SK-N-SH (cell line): ENCODE data around the gene KRAS. TPM values are rescaled to one million over a fixed set of nuclear protein-coding genes. Genes with fewer than 3 reads are reported as not detected.

ENCODE experiments used
- CTCF ChIA-PET: fragments of 300-600, 350-600 bp; formaldehyde crosslinking; extraction: SDS; loops from one replicate; lab custom pipeline; 2021; lab: Yijun Ruan, JAX
- POLR2A ChIA-PET: fragments of 350-600 bp; sonication (Branson Sonifier 250); formaldehyde crosslinking; extraction: SDS; loops from one replicate; lab custom pipeline; 2020; ENCODE audit warnings: antibody characterized with exemption, inconsistent platforms; lab: Yijun Ruan, JAX
- DNase-seq: peaks from one replicate; pipeline ENCODE4 v3.0.0; 2012
- H2AFZ ChIP-seq: fragments of 200-600 bp; sonication (generic); 2 replicates; pipeline ENCODE4 v1.8.1; 2016; ENCODE audit warnings: antibody characterized with exemption, mild to moderate bottlenecking, low read depth
- H3F3A ChIP-seq: fragments of 200-600 bp; sonication (generic); replicated peaks from 2 replicates; pipeline ENCODE3; 2016; ENCODE audit warnings: antibody characterized with exemption, mild to moderate bottlenecking; ENCODE audit not compliant: insufficient read depth
- H3K27ac ChIP-seq, 2 experiments: fragments of 200-500 bp in 1 of 2; fragments of 200-600 bp in 1 of 2; sonication (Bioruptor generic) in 1 of 2; sonication (generic), shearing (Covaris generic) in 1 of 2; 2 replicates each; pipeline versions ENCODE4 v1.5.1 to v1.6.1; 2014 to 2016; ENCODE audit warnings: low read depth in 2 of 2, inconsistent platforms in 1 of 2, low read length in 1 of 2, mild to moderate bottlenecking in 1 of 2, mixed read lengths in 1 of 2
- H3K27me3 ChIP-seq: fragments of 200-600 bp; sonication (generic), shearing (Covaris generic); 2 replicates; pipeline ENCODE4 v1.6.1; 2016; ENCODE audit warnings: mixed run types; ENCODE audit not compliant: insufficient read depth
- H3K36me3 ChIP-seq, 2 experiments: fragments of 200-500 bp in 1 of 2; fragments of 200-600 bp in 1 of 2; sonication (Bioruptor generic) in 1 of 2; sonication (generic) in 1 of 2; replicated peaks in 1 of 2; 2 replicates each; pipeline versions ENCODE3 to v1.5.1; 2014 to 2016; ENCODE audit warnings: low read length in 1 of 2, mild to moderate bottlenecking in 1 of 2; ENCODE audit not compliant: insufficient read depth in 2 of 2, control insufficient read depth in 1 of 2
- H3K4me1 ChIP-seq, 2 experiments: fragments of 200-500 bp in 1 of 2; fragments of 200-600 bp in 1 of 2; sonication (Bioruptor generic) in 1 of 2; sonication (generic), shearing (Covaris generic) in 1 of 2; 2 replicates each; pipeline versions ENCODE4 v1.5.1 to v1.6.1; 2014 to 2016; ENCODE audit warnings: low read depth in 1 of 2, low read length in 1 of 2, mixed run types in 1 of 2; ENCODE audit not compliant: insufficient read depth in 2 of 2, control insufficient read depth in 1 of 2
- H3K4me2 ChIP-seq: fragments of 200-600 bp; sonication (generic), shearing (Covaris generic); 2 replicates; pipeline ENCODE4 v1.6.1; 2017; ENCODE audit warnings: mixed run types
- H3K4me3 ChIP-seq, 2 experiments: fragments of 200-500 bp in 1 of 2; fragments of 200-600 bp in 1 of 2; sonication (Bioruptor generic) in 1 of 2; sonication (generic), shearing (Covaris generic) in 1 of 2; 2 replicates each; pipeline versions ENCODE4 v1.5.1 to v1.8.1; 2014 to 2016; ENCODE audit warnings: low read depth in 2 of 2, inconsistent platforms in 1 of 2, low read length in 1 of 2, mild to moderate bottlenecking in 1 of 2, mixed read lengths in 1 of 2, moderate library complexity in 1 of 2
- H3K79me2 ChIP-seq: fragments of 200-600 bp; sonication (generic); 2 replicates; pipeline ENCODE4 v1.8.1; 2017; ENCODE audit warnings: mild to moderate bottlenecking; ENCODE audit not compliant: insufficient read depth
- H3K9ac ChIP-seq: fragments of 200-600 bp; sonication (generic); 2 replicates; pipeline ENCODE4 v1.6.1; 2017; ENCODE audit warnings: mixed run types
- H3K9me2 ChIP-seq: fragments of 200-600 bp; sonication (generic); 2 replicates; pipeline ENCODE4 v1.6.1; 2017; ENCODE audit warnings: mixed run types
- H3K9me3 ChIP-seq: fragments of 200-600 bp; sonication (generic); 2 replicates; pipeline ENCODE4 v1.6.1; 2017; ENCODE audit warnings: mixed run types, mild to moderate bottlenecking, moderate library complexity
- H4K20me1 ChIP-seq: fragments of 200-600 bp; sonication (generic); 2 replicates; pipeline ENCODE4 v1.6.1; 2017; ENCODE audit warnings: mild to moderate bottlenecking, mixed run types; ENCODE audit not compliant: insufficient read depth
- CHD2 ChIP-seq: fragments of 150-350 bp; IDR thresholded peaks from 2 replicates; pipeline ENCODE4 v1.6.1; 2018; ENCODE audit warnings: low read length; ENCODE audit not compliant: partially characterized antibody
- ELF1 ChIP-seq: IDR thresholded peaks from 2 replicates; pipeline ENCODE4 v1.4.0; 2012
- EP300 ChIP-seq, 2 experiments: IDR thresholded peaks; 2 replicates each; pipeline versions ENCODE4 v1.4.0 to v1.6.1; 2012; ENCODE audit warnings: borderline replicate concordance in 1 of 2, low read depth in 1 of 2, low read length in 1 of 2
- FOXJ3 ChIP-seq: sonication (generic); formaldehyde crosslinking; IDR thresholded peaks from 2 replicates; pipeline ENCODE4 v1.5.1; 2020; ENCODE audit warnings: mild to moderate bottlenecking, missing genetic modification reagents
- FOXM1 ChIP-seq: IDR thresholded peaks from 2 replicates; pipeline ENCODE4 v1.4.0; 2012; ENCODE audit warnings: low read depth, mild to moderate bottlenecking
- GABPA ChIP-seq: IDR thresholded peaks from 2 replicates; pipeline ENCODE4 v1.4.0; 2012; ENCODE audit warnings: low read depth, mild to moderate bottlenecking
- GATA2 ChIP-seq: sonication (generic); formaldehyde crosslinking; IDR thresholded peaks from 2 replicates; pipeline ENCODE4 v1.5.0; 2020; ENCODE audit warnings: mild to moderate bottlenecking, missing genetic modification reagents
- MEF2A ChIP-seq: IDR thresholded peaks from 2 replicates; pipeline ENCODE4 v1.4.0; 2012; ENCODE audit warnings: low read depth, borderline replicate concordance
- MXI1 ChIP-seq: IDR thresholded peaks from 2 replicates; pipeline ENCODE4 v1.6.1; 2012; ENCODE audit warnings: mild to moderate bottlenecking, low read depth, low read length, improper control_type of control experiment
- NFIC ChIP-seq: IDR thresholded peaks from 2 replicates; pipeline ENCODE4 v1.4.0; 2012; ENCODE audit warnings: borderline replicate concordance
- NRF1 ChIP-seq: IDR thresholded peaks from 2 replicates; pipeline ENCODE4 v1.6.1; 2012; ENCODE audit warnings: low read depth, mild to moderate bottlenecking, low read length
- POLR2AphosphoS5 ChIP-seq: IDR thresholded peaks from 2 replicates; pipeline ENCODE4 v1.6.1; 2012; ENCODE audit warnings: low read depth, low read length
- RAD21 ChIP-seq: IDR thresholded peaks from 2 replicates; pipeline ENCODE4 v1.6.1; 2012; ENCODE audit warnings: mild to moderate bottlenecking, low read length
- RCOR1 ChIP-seq: fragments of 150-350 bp; IDR thresholded peaks from 2 replicates; pipeline ENCODE4 v1.6.1; 2017; ENCODE audit warnings: antibody characterized with exemption, low read length
- RXRA ChIP-seq: IDR thresholded peaks from 2 replicates; pipeline ENCODE4 v1.4.0; 2012; ENCODE audit warnings: low read depth, mild to moderate bottlenecking, borderline replicate concordance
- SIN3A ChIP-seq: IDR thresholded peaks from 2 replicates; pipeline ENCODE4 v1.6.1; 2012; ENCODE audit warnings: low read depth, mild to moderate bottlenecking, low read length, moderate library complexity, borderline replicate concordance
- SMC3 ChIP-seq: IDR thresholded peaks from 2 replicates; pipeline ENCODE4 v1.6.1; 2012; ENCODE audit warnings: low read depth, low read length, improper control_type of control experiment
- TAF1 ChIP-seq: IDR thresholded peaks from 2 replicates; pipeline ENCODE4 v1.6.1; 2012; ENCODE audit warnings: low read depth, mild to moderate bottlenecking, low read length, moderate library complexity, borderline replicate concordance
- TEAD4 ChIP-seq: IDR thresholded peaks from 2 replicates; pipeline ENCODE4 v1.4.0; 2012; ENCODE audit warnings: mild to moderate bottlenecking, borderline replicate concordance; ENCODE audit not compliant: insufficient read depth
- YY1 ChIP-seq: IDR thresholded peaks from 2 replicates; pipeline ENCODE4 v1.4.0; 2012; ENCODE audit warnings: low read depth, mild to moderate bottlenecking
- WGBS: methylation state at CpG from one replicate; pipeline ENCODE4 v1.1.6; 2017; ENCODE audit warnings: low lambda C conversion rate; 5-methylcytosine and 5-hydroxymethylcytosine counted together
- polyA plus RNA-seq, 3 experiments: library from polyadenylated mRNA; depleted of rRNA; stranded (reverse); fragments of >200 nt; gene quantifications; 2 replicates each; pipeline ENCODE4 v1.2.3, GENCODE V29; 2012
- TF ChIP-seq, protein P1 (sequence below): IDR thresholded peaks from 2 replicates; pipeline ENCODE4 v1.4.0; 2012; ENCODE audit warnings: low read depth
- TF ChIP-seq, protein P2 (sequence below): fragments of 150-350 bp; IDR thresholded peaks from 2 replicates; pipeline ENCODE4 v1.6.1; 2016; ENCODE audit warnings: mild to moderate bottlenecking, low read depth, low read length
- TF ChIP-seq, protein P3 (sequence below): IDR thresholded peaks from 2 replicates; pipeline ENCODE4 v1.4.0; 2012; ENCODE audit warnings: low read depth, borderline replicate concordance
- TF ChIP-seq, protein P4 (sequence below): IDR thresholded peaks from 2 replicates; pipeline ENCODE4 v1.4.0; 2012; ENCODE audit warnings: low read depth, borderline replicate concordance
- TF ChIP-seq, protein P5 (sequence below): fragments of 150-350 bp; IDR thresholded peaks from 2 replicates; pipeline ENCODE4 v1.6.1; 2017; ENCODE audit warnings: antibody characterized with exemption, low read length, low read depth, borderline replicate concordance

KRAS gene
- 8.0 and 9.4 TPM in 2 replicates for polyA plus RNA-seq (2012; rRNA removed)
- polyA plus RNA-seq (2012; cell fraction: cytosol; rRNA removed) = 12.2 and 15.0 TPM in 2 replicates
- 3.7 and 6.8 TPM in 2 replicates for polyA plus RNA-seq (2012; cell fraction: nucleus; rRNA removed)

DNA sequence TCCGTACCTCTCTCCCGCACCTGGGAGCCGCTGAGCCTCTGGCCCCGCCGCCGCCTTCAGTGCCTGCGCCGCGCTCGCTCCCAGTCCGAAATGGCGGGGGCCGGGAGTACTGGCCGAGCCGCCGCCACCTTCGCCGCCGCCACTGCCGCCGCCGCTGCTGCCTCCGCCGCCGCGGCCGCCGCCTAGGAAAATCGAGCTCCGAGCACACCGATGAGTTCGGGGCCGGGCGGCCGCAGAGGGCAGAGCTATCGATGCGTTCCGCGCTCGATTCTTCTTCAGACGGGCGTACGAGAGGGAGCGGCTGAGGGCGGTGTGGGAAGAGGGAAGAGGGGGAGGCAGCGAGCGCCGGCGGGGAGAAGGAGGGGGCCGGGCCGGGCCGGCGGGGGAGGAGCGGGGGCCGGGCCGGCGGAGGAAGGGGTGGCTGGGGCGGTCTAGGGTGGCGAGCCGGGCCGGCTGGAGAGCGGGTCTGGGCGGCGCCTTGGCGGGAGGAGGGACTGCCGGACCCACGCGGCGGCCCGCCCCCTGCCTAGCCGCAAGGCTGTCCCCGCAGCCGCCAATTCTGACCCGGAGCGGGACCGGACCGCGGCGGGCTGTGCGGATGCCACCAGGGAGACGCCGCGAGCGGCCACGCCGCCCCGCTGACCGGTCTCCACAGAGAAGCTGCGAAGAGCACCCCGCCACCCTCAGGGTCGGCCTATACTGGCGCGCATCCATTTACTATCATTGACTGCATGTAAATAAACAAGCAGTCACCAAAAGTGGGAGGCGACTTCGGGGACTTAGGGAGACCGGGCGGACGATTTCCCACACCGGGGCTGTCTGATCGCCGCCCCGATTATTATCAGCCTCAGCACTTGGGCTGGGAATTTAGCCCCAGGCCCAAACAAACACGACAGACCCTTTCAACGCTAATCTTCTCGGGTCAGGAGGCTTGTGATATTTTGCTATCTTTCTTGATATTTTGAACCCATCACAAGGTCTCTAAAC lies at the start of gene KRAS:
Gene KRAS, minus strand, starts transcription at position 186 of the 987 bp plus-strand sequence.
- Histone ChIP-seq H3K9me3 (no peaks in the 10 kb centered on the region), H3K36me3 (peaks cover 3 to 5% of the 10 kb centered on the region in 2 experiments), H3K27ac (peak within 1 kb of the TSS; percentile 74 to 91), H3K27me3 (no peaks in the 10 kb centered on the region), H4K20me1 (peaks cover 28% of the 10 kb centered on the region), H3K4me1 (peaks cover 7 to 8% of the 10 kb centered on the region in 2 experiments; a peak in 3 of 4 replicates), H3F3A (peaks cover 5% of the 10 kb centered on the region), H3K4me2 (peak within 1 kb of the TSS; percentile 81), H3K79me2 (peaks cover 43% of the 10 kb centered on the region), H3K9ac (peak within 1 kb of the TSS; percentile 89), H2AFZ (peak within 1 kb of the TSS; percentile 99), H3K4me3 (peak within 1 kb of the TSS; percentile 86 to 91), H3K9me2 (no peaks in the 10 kb centered on the region)
- ChIA-PET CTCF (interaction anchor here (1.0 to 1.9 kb wide), 3 partner anchors 10 to 136 kb away, joined by 4 to 7 read pairs (median 7); no protein-coding TSS in a partner anchor), POLR2A (interaction anchor here (0.9 to 1.4 kb wide), 4 partner anchors 10 to 136 kb away, joined by 3 to 4 read pairs (median 4); no protein-coding TSS in a partner anchor)
- DNase-seq = peak; percentile 97
- WGBS = 1% methylated on average over 37 of the region's 105 CpGs
- TF ChIP-seq RCOR1 = peak; percentile 53; the same call in 1 of the 2 replicates
- TF ChIP-seq ELF1 = no peak; the same call in 1 of the 2 replicates
- peak; percentile 67 for TF ChIP-seq TAF1
- TF ChIP-seq YY1 = peak; percentile 73; the same call in 1 of the 2 replicates
- TF ChIP-seq, protein P1, sequence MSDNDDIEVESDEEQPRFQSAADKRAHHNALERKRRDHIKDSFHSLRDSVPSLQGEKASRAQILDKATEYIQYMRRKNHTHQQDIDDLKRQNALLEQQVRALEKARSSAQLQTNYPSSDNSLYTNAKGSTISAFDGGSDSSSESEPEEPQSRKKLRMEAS = no peak
- peak; percentile 78 for TF ChIP-seq GATA2 (CRISPR knock-in tag)
- TF ChIP-seq SMC3 = no peak
- TF ChIP-seq, protein P2, sequence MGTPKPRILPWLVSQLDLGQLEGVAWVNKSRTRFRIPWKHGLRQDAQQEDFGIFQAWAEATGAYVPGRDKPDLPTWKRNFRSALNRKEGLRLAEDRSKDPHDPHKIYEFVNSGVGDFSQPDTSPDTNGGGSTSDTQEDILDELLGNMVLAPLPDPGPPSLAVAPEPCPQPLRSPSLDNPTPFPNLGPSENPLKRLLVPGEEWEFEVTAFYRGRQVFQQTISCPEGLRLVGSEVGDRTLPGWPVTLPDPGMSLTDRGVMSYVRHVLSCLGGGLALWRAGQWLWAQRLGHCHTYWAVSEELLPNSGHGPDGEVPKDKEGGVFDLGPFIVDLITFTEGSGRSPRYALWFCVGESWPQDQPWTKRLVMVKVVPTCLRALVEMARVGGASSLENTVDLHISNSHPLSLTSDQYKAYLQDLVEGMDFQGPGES = no peak
- TF ChIP-seq SIN3A = peak; percentile 79; the same call in 1 of the 2 replicates
- TF ChIP-seq MEF2A = no peak
- peak; percentile 59 to 60; a peak in 3 of 4 replicates for TF ChIP-seq EP300 (IDR thresholded peaks at IDR 0.05; ENCODE audit: borderline replicate concordance in 1 of 2, low read depth in 1 of 2, low read length in 1 of 2)
- no peak for TF ChIP-seq FOXM1
- TF ChIP-seq, protein P3, sequence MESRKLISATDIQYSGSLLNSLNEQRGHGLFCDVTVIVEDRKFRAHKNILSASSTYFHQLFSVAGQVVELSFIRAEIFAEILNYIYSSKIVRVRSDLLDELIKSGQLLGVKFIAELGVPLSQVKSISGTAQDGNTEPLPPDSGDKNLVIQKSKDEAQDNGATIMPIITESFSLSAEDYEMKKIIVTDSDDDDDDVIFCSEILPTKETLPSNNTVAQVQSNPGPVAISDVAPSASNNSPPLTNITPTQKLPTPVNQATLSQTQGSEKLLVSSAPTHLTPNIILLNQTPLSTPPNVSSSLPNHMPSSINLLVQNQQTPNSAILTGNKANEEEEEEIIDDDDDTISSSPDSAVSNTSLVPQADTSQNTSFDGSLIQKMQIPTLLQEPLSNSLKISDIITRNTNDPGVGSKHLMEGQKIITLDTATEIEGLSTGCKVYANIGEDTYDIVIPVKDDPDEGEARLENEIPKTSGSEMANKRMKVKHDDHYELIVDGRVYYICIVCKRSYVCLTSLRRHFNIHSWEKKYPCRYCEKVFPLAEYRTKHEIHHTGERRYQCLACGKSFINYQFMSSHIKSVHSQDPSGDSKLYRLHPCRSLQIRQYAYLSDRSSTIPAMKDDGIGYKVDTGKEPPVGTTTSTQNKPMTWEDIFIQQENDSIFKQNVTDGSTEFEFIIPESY = no peak
- TF ChIP-seq FOXJ3 (CRISPR knock-in tag) = no peak; the same call in 1 of the 2 replicates
- TF ChIP-seq POLR2AphosphoS5 = peak; percentile 69; the same call in 1 of the 2 replicates
- TF ChIP-seq RAD21 = no peak; the same call in 1 of the 2 replicates
- TF ChIP-seq MXI1 = peak; percentile 79
- TF ChIP-seq, protein P4, sequence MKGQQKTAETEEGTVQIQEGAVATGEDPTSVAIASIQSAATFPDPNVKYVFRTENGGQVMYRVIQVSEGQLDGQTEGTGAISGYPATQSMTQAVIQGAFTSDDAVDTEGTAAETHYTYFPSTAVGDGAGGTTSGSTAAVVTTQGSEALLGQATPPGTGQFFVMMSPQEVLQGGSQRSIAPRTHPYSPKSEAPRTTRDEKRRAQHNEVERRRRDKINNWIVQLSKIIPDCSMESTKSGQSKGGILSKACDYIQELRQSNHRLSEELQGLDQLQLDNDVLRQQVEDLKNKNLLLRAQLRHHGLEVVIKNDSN = no peak
- no peak for TF ChIP-seq GABPA
- TF ChIP-seq CHD2 = peak; percentile 79
- TF ChIP-seq NFIC = no peak
- no peak for TF ChIP-seq NRF1
- no peak for TF ChIP-seq TEAD4
- TF ChIP-seq RXRA = no peak
- TF ChIP-seq, protein P5, sequence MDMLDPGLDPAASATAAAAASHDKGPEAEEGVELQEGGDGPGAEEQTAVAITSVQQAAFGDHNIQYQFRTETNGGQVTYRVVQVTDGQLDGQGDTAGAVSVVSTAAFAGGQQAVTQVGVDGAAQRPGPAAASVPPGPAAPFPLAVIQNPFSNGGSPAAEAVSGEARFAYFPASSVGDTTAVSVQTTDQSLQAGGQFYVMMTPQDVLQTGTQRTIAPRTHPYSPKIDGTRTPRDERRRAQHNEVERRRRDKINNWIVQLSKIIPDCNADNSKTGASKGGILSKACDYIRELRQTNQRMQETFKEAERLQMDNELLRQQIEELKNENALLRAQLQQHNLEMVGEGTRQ = no peak
